A549 (cell line): ENCODE results near the gene RASGRP1.

Experiments used
- EP300 ChIP-seq, 2 experiments: fragments of >200 bp; sonication (Bioruptor Twin); formaldehyde crosslinking; IDR thresholded peaks; 2 replicates in 1 of 2; 3 replicates in 1 of 2; pipeline ENCODE4 v1.6.1; 2016 to 2017
- ESRRA ChIP-seq: fragments of 150-350 bp; IDR thresholded peaks from 2 replicates; pipeline ENCODE4 v1.6.1; 2014; ENCODE audit warnings: mild to moderate bottlenecking, low read length, borderline replicate concordance
- JUNB ChIP-seq: fragments of >200 bp; sonication (Bioruptor Twin); formaldehyde crosslinking; IDR thresholded peaks from 2 replicates; pipeline ENCODE4 v1.6.1; 2016
- RNF2 ChIP-seq: fragments of 200-600 bp; sonication (generic); IDR thresholded peaks from 2 replicates; pipeline ENCODE4 v1.6.1; 2016; ENCODE audit warnings: low read depth, mild to moderate bottlenecking, antibody characterized with exemption, moderate library complexity, borderline replicate concordance
- TF ChIP-seq, protein P1 (sequence below): fragments of 200-600 bp; sonication (generic); IDR thresholded peaks from 2 replicates; pipeline ENCODE4 v1.6.1; 2016; ENCODE audit warnings: antibody characterized with exemption, mild to moderate bottlenecking, moderate library complexity
- TF ChIP-seq, protein P2 (sequence below): fragments of 450-650 bp; IDR thresholded peaks from 2 replicates; pipeline ENCODE4 v1.6.1; 2014; ENCODE audit warnings: antibody characterized with exemption
- TF ChIP-seq, protein P3 (sequence below): fragments of >200 bp; sonication (Bioruptor Twin); formaldehyde crosslinking; IDR thresholded peaks from 3 replicates; pipeline ENCODE4 v1.5.1; 2016
- TF ChIP-seq, protein P4 (sequence below): IDR thresholded peaks from 2 replicates; pipeline ENCODE4 v1.6.1; 2012

DNA sequence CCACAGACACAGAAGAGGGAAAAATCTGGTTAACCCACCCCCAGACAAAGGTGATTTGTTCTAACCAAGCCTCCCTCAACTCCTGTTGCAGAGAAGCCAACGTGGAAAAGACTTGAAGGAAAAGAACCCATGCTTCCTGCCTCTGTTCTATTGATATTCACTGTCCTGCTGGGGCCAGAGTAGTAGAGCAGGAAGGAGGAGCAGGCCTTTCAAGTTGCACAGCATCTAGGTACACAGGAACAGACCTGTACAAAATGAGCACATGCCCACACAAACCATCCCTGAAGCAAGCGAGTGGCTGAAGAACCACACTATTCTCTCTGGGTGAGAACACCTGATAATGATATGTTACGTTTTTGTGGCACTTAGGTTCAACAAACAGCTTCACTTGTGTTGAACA is 29.9 kb downstream of the RASGRP1 start:
- TF ChIP-seq, protein P1, sequence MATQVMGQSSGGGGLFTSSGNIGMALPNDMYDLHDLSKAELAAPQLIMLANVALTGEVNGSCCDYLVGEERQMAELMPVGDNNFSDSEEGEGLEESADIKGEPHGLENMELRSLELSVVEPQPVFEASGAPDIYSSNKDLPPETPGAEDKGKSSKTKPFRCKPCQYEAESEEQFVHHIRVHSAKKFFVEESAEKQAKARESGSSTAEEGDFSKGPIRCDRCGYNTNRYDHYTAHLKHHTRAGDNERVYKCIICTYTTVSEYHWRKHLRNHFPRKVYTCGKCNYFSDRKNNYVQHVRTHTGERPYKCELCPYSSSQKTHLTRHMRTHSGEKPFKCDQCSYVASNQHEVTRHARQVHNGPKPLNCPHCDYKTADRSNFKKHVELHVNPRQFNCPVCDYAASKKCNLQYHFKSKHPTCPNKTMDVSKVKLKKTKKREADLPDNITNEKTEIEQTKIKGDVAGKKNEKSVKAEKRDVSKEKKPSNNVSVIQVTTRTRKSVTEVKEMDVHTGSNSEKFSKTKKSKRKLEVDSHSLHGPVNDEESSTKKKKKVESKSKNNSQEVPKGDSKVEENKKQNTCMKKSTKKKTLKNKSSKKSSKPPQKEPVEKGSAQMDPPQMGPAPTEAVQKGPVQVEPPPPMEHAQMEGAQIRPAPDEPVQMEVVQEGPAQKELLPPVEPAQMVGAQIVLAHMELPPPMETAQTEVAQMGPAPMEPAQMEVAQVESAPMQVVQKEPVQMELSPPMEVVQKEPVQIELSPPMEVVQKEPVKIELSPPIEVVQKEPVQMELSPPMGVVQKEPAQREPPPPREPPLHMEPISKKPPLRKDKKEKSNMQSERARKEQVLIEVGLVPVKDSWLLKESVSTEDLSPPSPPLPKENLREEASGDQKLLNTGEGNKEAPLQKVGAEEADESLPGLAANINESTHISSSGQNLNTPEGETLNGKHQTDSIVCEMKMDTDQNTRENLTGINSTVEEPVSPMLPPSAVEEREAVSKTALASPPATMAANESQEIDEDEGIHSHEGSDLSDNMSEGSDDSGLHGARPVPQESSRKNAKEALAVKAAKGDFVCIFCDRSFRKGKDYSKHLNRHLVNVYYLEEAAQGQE = no peak
- TF ChIP-seq, protein P2, sequence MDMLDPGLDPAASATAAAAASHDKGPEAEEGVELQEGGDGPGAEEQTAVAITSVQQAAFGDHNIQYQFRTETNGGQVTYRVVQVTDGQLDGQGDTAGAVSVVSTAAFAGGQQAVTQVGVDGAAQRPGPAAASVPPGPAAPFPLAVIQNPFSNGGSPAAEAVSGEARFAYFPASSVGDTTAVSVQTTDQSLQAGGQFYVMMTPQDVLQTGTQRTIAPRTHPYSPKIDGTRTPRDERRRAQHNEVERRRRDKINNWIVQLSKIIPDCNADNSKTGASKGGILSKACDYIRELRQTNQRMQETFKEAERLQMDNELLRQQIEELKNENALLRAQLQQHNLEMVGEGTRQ = no peak
- no peak for TF ChIP-seq RNF2
- TF ChIP-seq EP300 (IDR thresholded peaks at IDR 0.05) = no peak
- TF ChIP-seq, protein P3, sequence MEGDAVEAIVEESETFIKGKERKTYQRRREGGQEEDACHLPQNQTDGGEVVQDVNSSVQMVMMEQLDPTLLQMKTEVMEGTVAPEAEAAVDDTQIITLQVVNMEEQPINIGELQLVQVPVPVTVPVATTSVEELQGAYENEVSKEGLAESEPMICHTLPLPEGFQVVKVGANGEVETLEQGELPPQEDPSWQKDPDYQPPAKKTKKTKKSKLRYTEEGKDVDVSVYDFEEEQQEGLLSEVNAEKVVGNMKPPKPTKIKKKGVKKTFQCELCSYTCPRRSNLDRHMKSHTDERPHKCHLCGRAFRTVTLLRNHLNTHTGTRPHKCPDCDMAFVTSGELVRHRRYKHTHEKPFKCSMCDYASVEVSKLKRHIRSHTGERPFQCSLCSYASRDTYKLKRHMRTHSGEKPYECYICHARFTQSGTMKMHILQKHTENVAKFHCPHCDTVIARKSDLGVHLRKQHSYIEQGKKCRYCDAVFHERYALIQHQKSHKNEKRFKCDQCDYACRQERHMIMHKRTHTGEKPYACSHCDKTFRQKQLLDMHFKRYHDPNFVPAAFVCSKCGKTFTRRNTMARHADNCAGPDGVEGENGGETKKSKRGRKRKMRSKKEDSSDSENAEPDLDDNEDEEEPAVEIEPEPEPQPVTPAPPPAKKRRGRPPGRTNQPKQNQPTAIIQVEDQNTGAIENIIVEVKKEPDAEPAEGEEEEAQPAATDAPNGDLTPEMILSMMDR = no peak
- TF ChIP-seq ESRRA = no peak
- no peak for TF ChIP-seq JUNB
- TF ChIP-seq, protein P4, sequence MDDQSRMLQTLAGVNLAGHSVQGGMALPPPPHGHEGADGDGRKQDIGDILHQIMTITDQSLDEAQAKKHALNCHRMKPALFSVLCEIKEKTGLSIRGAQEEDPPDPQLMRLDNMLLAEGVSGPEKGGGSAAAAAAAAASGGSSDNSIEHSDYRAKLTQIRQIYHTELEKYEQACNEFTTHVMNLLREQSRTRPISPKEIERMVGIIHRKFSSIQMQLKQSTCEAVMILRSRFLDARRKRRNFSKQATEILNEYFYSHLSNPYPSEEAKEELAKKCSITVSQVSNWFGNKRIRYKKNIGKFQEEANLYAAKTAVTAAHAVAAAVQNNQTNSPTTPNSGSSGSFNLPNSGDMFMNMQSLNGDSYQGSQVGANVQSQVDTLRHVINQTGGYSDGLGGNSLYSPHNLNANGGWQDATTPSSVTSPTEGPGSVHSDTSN = no peak
